Prostate gland (tissue), 2 donors: Measurements from ENCODE around the gene ZNF740. TPM values are rescaled to one million over a fixed set of nuclear protein-coding genes. Genes with fewer than 3 reads are reported as not detected.
A peak's percentile ranks its signal among the peaks of the same experiment; 100 is the strongest.

Experiments
- DNase-seq: peaks from one replicate; pipeline ENCODE4 v3.0.0-alpha.2; 2019; ENCODE audit warnings: low spot score
- H3K27ac ChIP-seq, 2 donors: fragments of 200-600 bp; sonication (generic); 2 replicates each; pipeline ENCODE4 v1.5.1; 2017 to 2019
- H3K27me3 ChIP-seq: fragments of 200-600 bp; sonication (generic); replicated peaks from 2 replicates; pipeline ENCODE4 v1.5.1; 2019; ENCODE audit not compliant: insufficient read depth
- H3K36me3 ChIP-seq, 2 donors: fragments of 200-600 bp; sonication (generic); 1 replicate in 1 of 2; 2 replicates in 1 of 2; pipeline versions ENCODE4 v1.5.1 to v1.8.1; 2017 to 2019
- H3K4me1 ChIP-seq: fragments of 200-600 bp; sonication (generic); replicated peaks from 2 replicates; pipeline ENCODE4 v1.5.1; 2019
- H3K4me3 ChIP-seq, 2 donors: fragments of 200-600 bp; sonication (generic); 2 replicates each; pipeline ENCODE4 v1.5.1; 2017 to 2019
- H3K9me3 ChIP-seq: fragments of 200-600 bp; sonication (generic); 2 replicates; pipeline ENCODE4 v1.5.1; 2017
- POLR2A ChIP-seq: fragments of 450-650 bp; IDR thresholded peaks from one replicate; pipeline ENCODE4 v1.6.1; 2016; ENCODE audit warnings: antibody characterized with exemption, mild to moderate bottlenecking
- POLR2AphosphoS5 ChIP-seq: sonication (generic); formaldehyde crosslinking; IDR thresholded peaks from one replicate; pipeline ENCODE4 v1.6.1; 2017; ENCODE audit warnings: antibody characterized with exemption
- WGBS: methylation state at CpG from one replicate; pipeline ENCODE4 v1.1.5; 2018; 5-methylcytosine and 5-hydroxymethylcytosine counted together
- intact Hi-C: fragments of 100-400 bp; cut with DNase I; formaldehyde crosslinking; loops from one replicate; pipeline ENCODE4 v1.14.2; 2022
- total RNA-seq, 2 donors: library from RNA; depleted of rRNA; stranded (reverse); fragments of >200 nt; gene quantifications; one replicate each; pipeline ENCODE4 v1.1.0, GENCODE V29; 2016
- TF ChIP-seq, protein P1 (sequence below), 4 experiments: fragments of 200-600 bp in 2 of 4; fragments of 450-650 bp in 2 of 4; sonication (generic) in 2 of 4; IDR thresholded peaks; 1 replicate in 3 of 4; 2 replicates in 1 of 4; pipeline ENCODE4 v1.5.1; 2016 to 2019; ENCODE audit warnings: antibody characterized with exemption in 4 of 4, mild to moderate bottlenecking in 2 of 4, moderate library complexity in 2 of 4

Gene ZNF740
- total RNA-seq, 2 donors from 2014 or later = 17.0 to 19.1 TPM

DNA sequence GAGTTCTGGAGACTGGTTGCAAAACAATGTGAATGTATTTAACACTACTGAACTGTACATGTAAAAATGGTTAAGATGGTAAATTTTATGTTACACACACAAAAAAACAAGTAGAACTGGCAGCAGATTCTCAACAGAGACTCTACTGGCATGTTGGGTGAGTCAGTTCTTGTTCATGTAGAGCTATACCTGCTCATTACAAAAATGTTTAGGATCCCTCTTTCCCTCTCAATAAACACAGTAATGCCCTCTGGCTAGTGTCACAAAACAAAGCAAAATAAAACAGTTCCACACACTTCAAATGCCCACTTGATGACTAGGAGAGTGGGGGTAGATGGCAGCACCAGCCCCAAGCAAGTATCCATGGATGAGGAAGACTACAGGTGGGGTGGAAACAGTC lies 13.7 kb upstream of the ZNF740 start:
- DNase-seq = no peak
- intact Hi-C loops = no loop called here
- Histone ChIP-seq H3K27me3 (no peaks in the 10 kb centered on the region), H3K36me3 (no peaks in the 10 kb centered on the region), H3K27ac (no peak overlapping the region), H3K9me3 (no peaks in the 10 kb centered on the region), H3K4me3 (no peak overlapping the region), H3K4me1 (peaks cover 9% of the 10 kb centered on the region)
- TF ChIP-seq POLR2AphosphoS5 (no peak), POLR2A (no peak)
- TF ChIP-seq, protein P1, sequence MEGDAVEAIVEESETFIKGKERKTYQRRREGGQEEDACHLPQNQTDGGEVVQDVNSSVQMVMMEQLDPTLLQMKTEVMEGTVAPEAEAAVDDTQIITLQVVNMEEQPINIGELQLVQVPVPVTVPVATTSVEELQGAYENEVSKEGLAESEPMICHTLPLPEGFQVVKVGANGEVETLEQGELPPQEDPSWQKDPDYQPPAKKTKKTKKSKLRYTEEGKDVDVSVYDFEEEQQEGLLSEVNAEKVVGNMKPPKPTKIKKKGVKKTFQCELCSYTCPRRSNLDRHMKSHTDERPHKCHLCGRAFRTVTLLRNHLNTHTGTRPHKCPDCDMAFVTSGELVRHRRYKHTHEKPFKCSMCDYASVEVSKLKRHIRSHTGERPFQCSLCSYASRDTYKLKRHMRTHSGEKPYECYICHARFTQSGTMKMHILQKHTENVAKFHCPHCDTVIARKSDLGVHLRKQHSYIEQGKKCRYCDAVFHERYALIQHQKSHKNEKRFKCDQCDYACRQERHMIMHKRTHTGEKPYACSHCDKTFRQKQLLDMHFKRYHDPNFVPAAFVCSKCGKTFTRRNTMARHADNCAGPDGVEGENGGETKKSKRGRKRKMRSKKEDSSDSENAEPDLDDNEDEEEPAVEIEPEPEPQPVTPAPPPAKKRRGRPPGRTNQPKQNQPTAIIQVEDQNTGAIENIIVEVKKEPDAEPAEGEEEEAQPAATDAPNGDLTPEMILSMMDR (IDR thresholded peaks at IDR 0.05) = no peak

DNA sequence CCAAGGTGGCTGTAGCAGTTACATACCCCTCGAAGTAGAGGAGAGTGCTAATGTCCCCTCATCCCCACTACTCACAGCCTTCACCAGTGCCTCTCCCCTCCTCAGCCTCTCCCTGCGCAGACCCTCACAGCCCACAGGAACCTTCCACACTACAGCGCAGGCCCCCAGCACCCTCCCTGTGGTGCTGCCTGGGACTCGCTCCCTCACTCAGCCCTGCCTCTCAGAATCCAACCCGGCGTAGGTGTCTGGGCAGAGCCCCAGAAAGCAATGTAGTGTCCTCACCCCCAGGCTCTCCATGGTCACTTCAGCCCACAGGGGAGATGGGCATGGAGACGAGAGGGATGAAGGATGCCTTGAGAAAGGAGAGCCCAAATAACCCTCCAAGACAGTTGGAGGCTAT lies 10.9 kb upstream of the ZNF740 start:
- no peaks in the 10 kb centered on the region for H3K36me3 ChIP-seq
- no peak for DNase-seq
- H3K27ac ChIP-seq = no peak overlapping the region
- WGBS = 94% methylated on average over 7 of the region's 7 CpGs
- intact Hi-C loops = no loop called here
- H3K27me3 ChIP-seq = no peaks in the 10 kb centered on the region
- TF ChIP-seq, protein P1 (IDR thresholded peaks at IDR 0.05) = no peak
- TF ChIP-seq POLR2AphosphoS5 (no peak), POLR2A (no peak)
- H3K4me3 ChIP-seq = no peak overlapping the region
- peaks cover 15% of the 10 kb centered on the region for H3K4me1 ChIP-seq
- H3K9me3 ChIP-seq = no peaks in the 10 kb centered on the region

DNA sequence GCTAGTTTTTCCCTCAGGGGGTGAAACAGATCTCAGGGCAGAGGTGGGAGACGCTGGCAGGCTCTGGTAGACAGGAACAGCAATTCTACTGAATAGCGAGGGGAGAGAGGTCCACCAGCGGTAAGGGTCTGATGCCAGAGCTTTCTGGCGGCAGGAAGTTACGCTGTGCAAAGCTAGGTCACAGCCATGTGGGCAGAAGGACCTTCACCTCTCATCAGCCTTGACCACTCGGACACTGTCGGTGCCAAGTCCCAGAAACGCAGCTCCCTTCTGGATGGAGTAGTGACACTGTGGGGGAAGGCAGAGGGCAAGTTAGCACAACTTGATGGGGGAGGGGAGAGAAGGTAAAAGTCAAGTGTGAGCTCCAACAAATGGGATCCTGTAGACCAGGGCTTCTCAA lies 10.3 kb upstream of the ZNF740 start:
- intact Hi-C loops = no loop called here
- H3K9me3 ChIP-seq = no peaks in the 10 kb centered on the region
- no peak overlapping the region for H3K27ac ChIP-seq
- no peaks in the 10 kb centered on the region for H3K36me3 ChIP-seq
- TF ChIP-seq, protein P1 (IDR thresholded peaks at IDR 0.05) = no peak
- TF ChIP-seq POLR2AphosphoS5 (no peak), POLR2A (no peak)
- H3K4me3 ChIP-seq = no peak overlapping the region
- whole genome bisulfite sequencing = 88% methylated on average over 8 of the region's 8 CpGs
- no peak for DNase-seq
- peaks cover 18% of the 10 kb centered on the region for H3K4me1 ChIP-seq
- H3K27me3 ChIP-seq = no peaks in the 10 kb centered on the region

GRCh38 chr12:53170876-53171724 lies 9.4 kb upstream of the ZNF740 start:
- intact Hi-C loops = no loop called here
- Histone ChIP-seq H3K36me3 (no peaks in the 10 kb centered on the region), H3K27me3 (no peaks in the 10 kb centered on the region), H3K9me3 (no peaks in the 10 kb centered on the region), H3K4me3 (no peak overlapping the region), H3K4me1 (peaks cover 21% of the 10 kb centered on the region), H3K27ac (peak overlapping the region; percentile 6 to 61)
- 73% methylated on average over 14 of the region's 14 CpGs for WGBS
- TF ChIP-seq POLR2AphosphoS5 (no peak), POLR2A (no peak)
- TF ChIP-seq, protein P1 (IDR thresholded peaks at IDR 0.05) = no peak
- no peak for DNase-seq
